ENCODE data around the gene ID2. TPM values are rescaled to one million over a fixed set of nuclear protein-coding genes. Genes with fewer than 3 reads are reported as not detected.

ID2 gene
- total RNA-seq, 1 donor = 118 TPM

DNA sequence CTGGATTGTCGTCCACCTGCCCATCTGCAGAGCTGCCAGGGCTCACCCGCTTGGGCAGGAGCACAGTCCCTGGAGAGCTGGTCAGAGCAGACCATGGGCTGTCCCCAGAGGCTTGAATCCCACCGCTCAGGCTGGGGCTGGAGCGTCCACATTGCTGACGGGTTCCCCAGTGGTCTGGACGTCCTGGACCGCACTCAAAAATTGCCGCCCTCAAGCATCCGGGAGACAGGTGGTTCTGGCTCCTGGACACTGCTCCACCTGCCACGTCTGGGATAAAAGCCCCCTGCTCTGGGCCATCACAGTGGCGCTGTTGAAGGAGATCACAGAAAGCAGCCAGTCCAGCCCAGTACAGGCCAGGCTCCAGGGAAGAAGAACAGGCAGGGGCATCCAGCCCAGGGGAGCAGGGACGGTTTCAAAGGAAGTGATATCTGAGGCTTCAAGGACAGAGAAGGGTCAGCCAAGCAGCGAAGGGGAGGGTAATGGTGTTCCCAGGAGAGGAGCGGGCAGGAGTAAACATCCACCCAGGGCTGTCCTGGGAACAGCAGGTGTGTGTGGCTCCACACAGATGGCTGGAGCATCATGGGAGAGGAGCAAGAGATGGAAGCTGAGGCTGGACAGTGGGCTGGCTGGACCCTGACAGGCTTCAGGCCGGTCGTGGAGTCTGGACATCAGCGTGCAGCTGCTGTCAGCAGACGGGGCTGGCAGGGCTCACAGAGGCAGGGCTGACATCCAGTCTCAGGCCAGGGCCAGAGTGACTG, 21.9 kb upstream of the ID2 start:
- DNase-seq (ENCODE audit: low read depth) = no peak
- TF ChIP-seq, protein P1, sequence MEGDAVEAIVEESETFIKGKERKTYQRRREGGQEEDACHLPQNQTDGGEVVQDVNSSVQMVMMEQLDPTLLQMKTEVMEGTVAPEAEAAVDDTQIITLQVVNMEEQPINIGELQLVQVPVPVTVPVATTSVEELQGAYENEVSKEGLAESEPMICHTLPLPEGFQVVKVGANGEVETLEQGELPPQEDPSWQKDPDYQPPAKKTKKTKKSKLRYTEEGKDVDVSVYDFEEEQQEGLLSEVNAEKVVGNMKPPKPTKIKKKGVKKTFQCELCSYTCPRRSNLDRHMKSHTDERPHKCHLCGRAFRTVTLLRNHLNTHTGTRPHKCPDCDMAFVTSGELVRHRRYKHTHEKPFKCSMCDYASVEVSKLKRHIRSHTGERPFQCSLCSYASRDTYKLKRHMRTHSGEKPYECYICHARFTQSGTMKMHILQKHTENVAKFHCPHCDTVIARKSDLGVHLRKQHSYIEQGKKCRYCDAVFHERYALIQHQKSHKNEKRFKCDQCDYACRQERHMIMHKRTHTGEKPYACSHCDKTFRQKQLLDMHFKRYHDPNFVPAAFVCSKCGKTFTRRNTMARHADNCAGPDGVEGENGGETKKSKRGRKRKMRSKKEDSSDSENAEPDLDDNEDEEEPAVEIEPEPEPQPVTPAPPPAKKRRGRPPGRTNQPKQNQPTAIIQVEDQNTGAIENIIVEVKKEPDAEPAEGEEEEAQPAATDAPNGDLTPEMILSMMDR (IDR thresholded peaks at IDR 0.05; ENCODE audit: insufficient read depth, low read depth, low read length) = no peak
- no peak overlapping the region for H3K4me3 ChIP-seq (ENCODE audit: low read depth, low read length)

DNA sequence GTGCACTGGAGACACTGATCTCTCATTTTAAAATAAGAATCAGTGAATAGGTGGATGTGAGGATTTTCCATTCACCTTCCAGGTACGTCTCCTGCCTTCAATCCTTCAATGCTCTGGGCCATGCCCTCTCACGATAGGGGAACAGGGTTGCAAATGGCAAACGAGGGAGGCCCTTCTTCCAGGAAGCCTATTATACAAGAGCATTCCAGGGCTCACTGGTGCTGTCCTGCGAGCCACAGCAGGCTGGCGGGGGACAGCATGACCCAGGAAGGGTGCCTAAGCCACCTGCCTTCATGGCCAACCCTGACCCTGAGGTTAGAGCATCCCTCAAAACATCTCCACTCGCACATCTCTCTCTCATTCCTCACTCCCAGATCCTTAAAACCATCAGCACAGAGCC, 20.6 kb upstream of the ID2 start:
- no peak for DNase-seq (ENCODE audit: low read depth)
- TF ChIP-seq, protein P1 (IDR thresholded peaks at IDR 0.05; ENCODE audit: insufficient read depth, low read depth, low read length) = no peak
- H3K4me3 ChIP-seq (ENCODE audit: low read depth, low read length) = no peak overlapping the region

DNA sequence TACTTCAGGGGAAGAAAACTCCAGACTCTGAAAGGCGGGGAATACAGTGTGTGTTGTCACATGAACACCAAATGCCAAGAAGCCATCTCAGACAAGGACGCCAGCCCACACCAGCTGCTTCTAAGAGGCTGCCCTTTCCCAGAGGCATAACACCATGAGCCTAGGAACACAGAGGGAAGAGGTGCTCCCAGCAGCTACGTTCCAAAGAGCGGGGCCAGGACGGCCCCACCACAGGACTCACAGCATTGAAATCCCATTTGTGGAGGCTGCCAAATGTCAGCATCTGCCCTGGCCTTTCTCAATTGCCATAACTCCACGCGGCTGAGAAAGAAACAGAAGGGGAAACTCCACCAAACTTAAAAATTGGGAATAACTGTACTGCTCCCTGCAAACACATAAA, 20.1 kb upstream of the ID2 start:
- H3K4me3 ChIP-seq (ENCODE audit: low read depth, low read length) = no peak overlapping the region
- DNase-seq (ENCODE audit: low read depth) = peak; percentile 39
- TF ChIP-seq, protein P1 (IDR thresholded peaks at IDR 0.05; ENCODE audit: insufficient read depth, low read depth, low read length) = no peak

DNA sequence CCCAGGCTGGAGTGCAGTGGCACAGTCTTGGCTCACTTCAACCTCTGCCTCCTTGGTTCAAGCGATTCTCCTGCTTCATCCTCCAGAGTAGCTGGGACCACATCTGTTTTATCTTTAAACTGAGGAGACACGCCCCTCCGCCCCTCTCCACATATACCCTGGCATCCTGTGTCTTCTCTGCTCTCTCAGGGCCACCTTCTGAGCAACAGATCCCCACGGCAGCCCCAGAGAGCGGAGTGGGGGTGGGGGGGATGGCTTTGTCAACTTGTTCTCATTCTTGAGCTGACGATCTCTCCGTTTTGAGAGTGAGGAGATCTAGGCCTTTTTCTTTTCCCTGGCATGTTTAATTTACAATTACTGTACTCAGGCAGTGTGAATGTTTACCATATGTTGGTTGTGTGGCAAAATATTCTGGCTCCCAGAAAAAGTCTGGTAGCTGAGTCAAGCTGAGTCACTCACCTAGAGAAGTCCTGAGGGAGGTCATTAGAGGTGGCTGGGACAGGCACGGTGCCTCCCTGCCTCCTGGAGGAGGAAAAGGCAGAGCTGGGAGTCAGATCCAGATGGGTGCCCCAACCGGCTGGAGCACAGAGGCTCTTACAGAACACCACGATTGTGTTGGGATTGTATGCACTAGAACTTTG, 19.5 kb upstream of the ID2 start:
- TF ChIP-seq, protein P1 (IDR thresholded peaks at IDR 0.05; ENCODE audit: insufficient read depth, low read depth, low read length) = no peak
- no peak overlapping the region for H3K4me3 ChIP-seq (ENCODE audit: low read depth, low read length)
- DNase-seq (ENCODE audit: low read depth) = peak; percentile 71

DNA sequence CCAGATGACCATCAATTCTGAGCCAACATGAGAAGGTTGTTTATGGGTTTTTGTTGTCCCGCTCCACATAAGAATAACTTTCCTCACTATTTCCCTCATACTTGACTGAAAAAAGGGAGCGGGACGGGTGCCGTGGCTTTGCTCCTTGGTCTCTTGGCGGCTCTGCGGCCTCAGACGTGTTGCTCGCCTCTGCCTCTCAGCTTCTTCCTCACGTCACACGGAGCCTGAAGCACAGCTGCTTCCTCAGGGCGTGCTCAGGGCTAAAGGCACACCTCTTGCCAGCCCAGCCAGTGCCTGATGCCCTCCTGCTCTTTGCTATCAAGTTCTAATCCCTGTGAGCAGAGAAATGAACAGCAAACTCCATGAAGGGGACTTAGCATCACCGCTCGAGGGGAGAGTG, 17.9 kb upstream of the ID2 start:
- TF ChIP-seq, protein P1 (IDR thresholded peaks at IDR 0.05; ENCODE audit: insufficient read depth, low read depth, low read length) = no peak
- H3K4me3 ChIP-seq (ENCODE audit: low read depth, low read length) = no peak overlapping the region

DNA sequence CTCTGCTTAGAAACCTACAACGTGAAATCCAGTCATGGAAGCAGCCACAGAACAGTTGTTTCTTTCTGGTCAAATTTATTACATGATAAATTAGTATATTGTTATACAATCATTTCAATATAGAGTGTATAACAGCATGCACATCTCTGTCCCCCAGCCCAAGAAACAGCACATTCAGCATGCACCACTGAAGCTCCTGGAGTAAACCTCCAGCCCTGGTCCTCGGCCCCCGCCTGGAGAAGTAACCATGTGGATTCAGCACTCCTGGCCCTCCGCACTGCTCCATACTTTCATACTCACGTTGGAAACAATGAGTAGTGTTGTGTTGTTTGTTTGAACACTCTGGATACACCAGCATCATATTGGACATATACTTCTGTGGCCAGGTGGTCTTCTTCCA, 15.3 kb upstream of the ID2 start:
- H3K4me3 ChIP-seq (ENCODE audit: low read depth, low read length) = no peak overlapping the region
- TF ChIP-seq, protein P1 (IDR thresholded peaks at IDR 0.05; ENCODE audit: insufficient read depth, low read depth, low read length) = no peak
- no peak for DNase-seq (ENCODE audit: low read depth)

More for the DNA sequence above, 17.9 kb upstream of the ID2 start:
- no peak for DNase-seq (ENCODE audit: low read depth)

All from fibroblast of villous mesenchyme (primary cell).